ENCODE data around the gene IL1RL1.

Gene IL1RL1

GRCh38 chr2:102296449-102296848, 14.9 kb upstream of the IL1RL1 start:
- no peaks in the 10 kb centered on the region for H3K79me2 ChIP-seq (ENCODE audit: control insufficient read depth, low read length)
- H3K4me3 ChIP-seq (ENCODE audit: low read length): no peak overlapping the region
- no peaks in the 10 kb centered on the region for H3K4me1 ChIP-seq (ENCODE audit: control insufficient read depth, low read length)
- no peaks in the 10 kb centered on the region for H3K9me3 ChIP-seq (ENCODE audit: control insufficient read depth, insufficient read depth, low read length)
- H4K20me1 ChIP-seq (ENCODE audit: control insufficient read depth, insufficient read depth, low read depth, low read length): no peaks in the 10 kb centered on the region
- no peak for TF ChIP-seq CTCF (IDR thresholded peaks at IDR 0.05; ENCODE audit: low read depth, low read length, poor library complexity, severe bottlenecking)
- TF ChIP-seq EZH2phosphoT487 (IDR thresholded peaks at IDR 0.05; ENCODE audit: borderline replicate concordance, low read length): no peak
- no peaks in the 10 kb centered on the region for H3K9me2 ChIP-seq (replicated peaks; ENCODE audit: control insufficient read depth, low read length)
- no peaks in the 10 kb centered on the region for H3K36me3 ChIP-seq (ENCODE audit: control insufficient read depth, low read length)
- no peaks in the 10 kb centered on the region for H3F3A ChIP-seq (ENCODE audit: control insufficient read depth, insufficient read depth)
- H3K27me3 ChIP-seq (ENCODE audit: control insufficient read depth, low read length): no peaks in the 10 kb centered on the region
- no peak overlapping the region for H3K27ac ChIP-seq (ENCODE audit: low read depth, low read length)
- no peak overlapping the region for H3K4me2 ChIP-seq (ENCODE audit: low read length)

GRCh38 chr2:102297891-102298290, 13.5 kb upstream of the IL1RL1 start:
- Histone ChIP-seq H4K20me1 (ENCODE audit: control insufficient read depth, insufficient read depth, low read depth, low read length) (no peaks in the 10 kb centered on the region), H3K27ac (ENCODE audit: low read depth, low read length) (no peak overlapping the region), H3K9me3 (ENCODE audit: control insufficient read depth, insufficient read depth, low read length) (no peaks in the 10 kb centered on the region), H3K36me3 (ENCODE audit: control insufficient read depth, low read length) (no peaks in the 10 kb centered on the region), H3K4me1 (ENCODE audit: control insufficient read depth, low read length) (no peaks in the 10 kb centered on the region), H3K4me2 (ENCODE audit: low read length) (no peak overlapping the region), H3K9me2 (replicated peaks; ENCODE audit: control insufficient read depth, low read length) (no peaks in the 10 kb centered on the region), H3K79me2 (ENCODE audit: control insufficient read depth, low read length) (no peaks in the 10 kb centered on the region), H3K27me3 (ENCODE audit: control insufficient read depth, low read length) (no peaks in the 10 kb centered on the region), H3F3A (ENCODE audit: control insufficient read depth, insufficient read depth) (no peaks in the 10 kb centered on the region), H3K4me3 (ENCODE audit: low read length) (no peak overlapping the region)
- TF ChIP-seq EZH2phosphoT487 (IDR thresholded peaks at IDR 0.05; ENCODE audit: borderline replicate concordance, low read length): no peak
- no peak for TF ChIP-seq CTCF (IDR thresholded peaks at IDR 0.05; ENCODE audit: low read depth, low read length, poor library complexity, severe bottlenecking)

GRCh38 chr2:102301867-102302362, 9.4 kb upstream of the IL1RL1 start:
- TF ChIP-seq CTCF (IDR thresholded peaks at IDR 0.05; ENCODE audit: low read depth, low read length, poor library complexity, severe bottlenecking): no peak
- H4K20me1 ChIP-seq (ENCODE audit: control insufficient read depth, insufficient read depth, low read depth, low read length): no peaks in the 10 kb centered on the region
- no peaks in the 10 kb centered on the region for H3F3A ChIP-seq (ENCODE audit: control insufficient read depth, insufficient read depth)
- no peak overlapping the region for H3K4me3 ChIP-seq (ENCODE audit: low read length)
- H3K27me3 ChIP-seq (ENCODE audit: control insufficient read depth, low read length): no peaks in the 10 kb centered on the region
- no peaks in the 10 kb centered on the region for H3K9me3 ChIP-seq (ENCODE audit: control insufficient read depth, insufficient read depth, low read length)
- no peaks in the 10 kb centered on the region for H3K9me2 ChIP-seq (replicated peaks; ENCODE audit: control insufficient read depth, low read length)
- no peaks in the 10 kb centered on the region for H3K4me1 ChIP-seq (ENCODE audit: control insufficient read depth, low read length)
- no peak overlapping the region for H3K27ac ChIP-seq (ENCODE audit: low read depth, low read length)
- H3K79me2 ChIP-seq (ENCODE audit: control insufficient read depth, low read length): no peaks in the 10 kb centered on the region
- H3K36me3 ChIP-seq (ENCODE audit: control insufficient read depth, low read length): no peaks in the 10 kb centered on the region
- no peak overlapping the region for H3K4me2 ChIP-seq (ENCODE audit: low read length)

GRCh38 chr2:102302458-102302857, 8.9 kb upstream of the IL1RL1 start:
- Histone ChIP-seq H3K27ac (ENCODE audit: low read depth, low read length) (no peak overlapping the region), H3K4me2 (ENCODE audit: low read length) (no peak overlapping the region), H3K9me3 (ENCODE audit: control insufficient read depth, insufficient read depth, low read length) (no peaks in the 10 kb centered on the region), H3K36me3 (ENCODE audit: control insufficient read depth, low read length) (no peaks in the 10 kb centered on the region), H3K4me1 (ENCODE audit: control insufficient read depth, low read length) (no peaks in the 10 kb centered on the region), H3K9me2 (replicated peaks; ENCODE audit: control insufficient read depth, low read length) (no peaks in the 10 kb centered on the region), H3F3A (ENCODE audit: control insufficient read depth, insufficient read depth) (no peaks in the 10 kb centered on the region), H4K20me1 (ENCODE audit: control insufficient read depth, insufficient read depth, low read depth, low read length) (no peaks in the 10 kb centered on the region), H3K4me3 (ENCODE audit: low read length) (no peak overlapping the region), H3K79me2 (ENCODE audit: control insufficient read depth, low read length) (no peaks in the 10 kb centered on the region), H3K27me3 (ENCODE audit: control insufficient read depth, low read length) (no peaks in the 10 kb centered on the region)
- TF ChIP-seq CTCF (IDR thresholded peaks at IDR 0.05; ENCODE audit: low read depth, low read length, poor library complexity, severe bottlenecking) (no peak), EZH2phosphoT487 (IDR thresholded peaks at IDR 0.05; ENCODE audit: borderline replicate concordance, low read length) (no peak)
